Parathyroid adenoma (tissue), 2 donors: ENCODE data around the gene NLE1.

Experiments
- H2AFZ ChIP-seq: fragments of 300-600 bp; sonication (generic); one replicate; pipeline ENCODE4 v1.7.0; 2017; ENCODE audit warnings: antibody characterized with exemption, mild to moderate bottlenecking
- H3K27ac ChIP-seq: fragments of 300-600 bp; sonication (generic); one replicate; pipeline ENCODE4 v1.7.0; 2017
- H3K27me3 ChIP-seq: fragments of 300-600 bp; sonication (generic); one replicate; pipeline ENCODE4 v1.7.0; 2017; ENCODE audit warnings: low read length; ENCODE audit not compliant: control insufficient read depth, insufficient read depth
- H3K36me3 ChIP-seq: fragments of 300-600 bp; sonication (generic); one replicate; pipeline ENCODE4 v1.7.0; 2017; ENCODE audit warnings: low read length; ENCODE audit not compliant: control insufficient read depth, insufficient read depth
- H3K4me1 ChIP-seq: fragments of 300-600 bp; sonication (generic); one replicate; pipeline ENCODE4 v1.7.0; 2017; ENCODE audit warnings: control low read depth
- H3K4me2 ChIP-seq: fragments of 300-600 bp; sonication (generic); one replicate; pipeline ENCODE4 v1.7.0; 2017; ENCODE audit warnings: low read length
- H3K4me3 ChIP-seq: fragments of 300-600 bp; sonication (generic); one replicate; pipeline ENCODE4 v1.7.0; 2017; ENCODE audit warnings: low read depth, low read length
- H3K79me2 ChIP-seq: fragments of 300-600 bp; sonication (generic); one replicate; pipeline ENCODE4 v1.7.0; 2017; ENCODE audit warnings: control low read depth
- H3K9ac ChIP-seq: fragments of 300-600 bp; sonication (generic); one replicate; pipeline ENCODE4 v1.7.0; 2017; ENCODE audit warnings: mild to moderate bottlenecking
- H3K9me3 ChIP-seq: fragments of 300-600 bp; sonication (generic); one replicate; pipeline ENCODE4 v1.7.0; 2017; ENCODE audit warnings: low read length; ENCODE audit not compliant: control insufficient read depth
- TF ChIP-seq, protein P1 (sequence below): fragments of 300-600 bp; sonication (generic); IDR thresholded peaks from one replicate; pipeline ENCODE4 v1.7.0; 2017; ENCODE audit warnings: antibody characterized with exemption, mild to moderate bottlenecking
- donor health status: primary hyperparathyroidism.

NLE1 gene

DNA sequence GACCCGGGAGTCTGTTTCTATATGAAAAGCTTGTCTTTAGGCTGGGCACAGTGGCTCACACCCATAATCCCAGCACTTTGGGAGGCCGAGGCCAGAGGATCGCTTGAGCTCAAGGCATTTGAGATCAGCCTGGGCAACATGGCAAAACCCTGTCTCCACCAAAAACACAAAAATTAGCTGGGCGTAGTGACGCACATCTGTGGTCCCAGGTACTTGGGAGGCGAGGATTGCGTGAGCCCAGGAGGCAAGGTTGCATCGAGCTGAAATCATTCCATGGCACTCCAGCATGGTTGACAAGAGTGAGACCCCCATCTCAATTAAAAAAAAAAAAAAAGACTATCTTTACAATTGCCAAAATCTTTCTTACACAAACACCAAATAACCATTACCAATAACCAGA lies 55.9 kb downstream of the NLE1 start:
- no peak overlapping the region for H3K9ac ChIP-seq
- H3K27ac ChIP-seq = no peak overlapping the region
- H3K9me3 ChIP-seq = no peaks in the 10 kb centered on the region
- no peaks in the 10 kb centered on the region for H3K36me3 ChIP-seq
- H3K27me3 ChIP-seq = no peaks in the 10 kb centered on the region
- no peak overlapping the region for H2AFZ ChIP-seq
- no peak overlapping the region for H3K4me2 ChIP-seq
- H3K4me3 ChIP-seq = no peak overlapping the region
- TF ChIP-seq, protein P1, sequence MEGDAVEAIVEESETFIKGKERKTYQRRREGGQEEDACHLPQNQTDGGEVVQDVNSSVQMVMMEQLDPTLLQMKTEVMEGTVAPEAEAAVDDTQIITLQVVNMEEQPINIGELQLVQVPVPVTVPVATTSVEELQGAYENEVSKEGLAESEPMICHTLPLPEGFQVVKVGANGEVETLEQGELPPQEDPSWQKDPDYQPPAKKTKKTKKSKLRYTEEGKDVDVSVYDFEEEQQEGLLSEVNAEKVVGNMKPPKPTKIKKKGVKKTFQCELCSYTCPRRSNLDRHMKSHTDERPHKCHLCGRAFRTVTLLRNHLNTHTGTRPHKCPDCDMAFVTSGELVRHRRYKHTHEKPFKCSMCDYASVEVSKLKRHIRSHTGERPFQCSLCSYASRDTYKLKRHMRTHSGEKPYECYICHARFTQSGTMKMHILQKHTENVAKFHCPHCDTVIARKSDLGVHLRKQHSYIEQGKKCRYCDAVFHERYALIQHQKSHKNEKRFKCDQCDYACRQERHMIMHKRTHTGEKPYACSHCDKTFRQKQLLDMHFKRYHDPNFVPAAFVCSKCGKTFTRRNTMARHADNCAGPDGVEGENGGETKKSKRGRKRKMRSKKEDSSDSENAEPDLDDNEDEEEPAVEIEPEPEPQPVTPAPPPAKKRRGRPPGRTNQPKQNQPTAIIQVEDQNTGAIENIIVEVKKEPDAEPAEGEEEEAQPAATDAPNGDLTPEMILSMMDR = no peak
- H3K79me2 ChIP-seq = peaks cover 21% of the 10 kb centered on the region
- H3K4me1 ChIP-seq = peaks cover 7% of the 10 kb centered on the region

DNA sequence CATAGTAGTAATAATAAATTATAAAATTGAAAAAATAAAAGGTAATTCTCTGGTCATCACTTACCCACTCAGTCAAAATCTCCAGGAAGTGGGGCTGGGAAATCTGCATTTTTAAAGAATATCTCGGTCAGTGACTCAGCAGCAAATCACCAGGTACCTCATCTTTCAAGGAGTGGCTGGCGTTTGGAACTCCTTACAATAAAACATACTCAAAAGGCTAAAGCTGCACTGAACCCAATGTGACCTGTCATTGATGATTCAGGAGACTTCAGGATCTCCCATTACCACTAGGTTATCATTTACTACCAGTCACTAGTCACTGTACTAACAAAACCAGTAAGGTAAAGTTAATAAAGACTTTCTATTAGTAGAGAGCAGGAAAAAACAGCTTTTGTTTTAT lies 57.1 kb downstream of the NLE1 start:
- H3K36me3 ChIP-seq = no peaks in the 10 kb centered on the region
- no peak overlapping the region for H3K9ac ChIP-seq
- TF ChIP-seq, protein P1 = no peak
- H3K79me2 ChIP-seq = peaks cover 23% of the 10 kb centered on the region
- no peak overlapping the region for H3K4me3 ChIP-seq
- H3K4me2 ChIP-seq = no peak overlapping the region
- H3K27me3 ChIP-seq = no peaks in the 10 kb centered on the region
- no peak overlapping the region for H2AFZ ChIP-seq
- H3K9me3 ChIP-seq = no peaks in the 10 kb centered on the region
- no peak overlapping the region for H3K27ac ChIP-seq
- peaks cover 7% of the 10 kb centered on the region for H3K4me1 ChIP-seq

DNA sequence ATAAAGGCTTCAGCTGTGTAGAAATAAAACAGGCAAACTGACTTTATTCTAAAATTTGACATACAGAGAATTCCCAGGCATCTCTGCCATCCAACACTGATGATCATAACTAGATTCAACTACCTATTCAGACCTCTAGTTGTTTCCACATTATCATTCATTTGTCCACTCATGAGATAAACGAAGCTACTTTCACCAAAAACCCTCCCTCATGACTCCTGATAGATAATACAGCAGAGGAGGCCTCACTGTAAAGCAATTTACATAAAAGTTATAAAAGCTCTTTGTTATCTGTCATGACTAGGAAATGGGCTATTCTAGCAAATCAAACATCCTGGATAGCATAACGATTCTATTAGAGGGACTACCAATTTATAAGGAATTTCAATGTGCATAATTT lies 59.0 kb downstream of the NLE1 start:
- H3K9ac ChIP-seq = no peak overlapping the region

DNA sequence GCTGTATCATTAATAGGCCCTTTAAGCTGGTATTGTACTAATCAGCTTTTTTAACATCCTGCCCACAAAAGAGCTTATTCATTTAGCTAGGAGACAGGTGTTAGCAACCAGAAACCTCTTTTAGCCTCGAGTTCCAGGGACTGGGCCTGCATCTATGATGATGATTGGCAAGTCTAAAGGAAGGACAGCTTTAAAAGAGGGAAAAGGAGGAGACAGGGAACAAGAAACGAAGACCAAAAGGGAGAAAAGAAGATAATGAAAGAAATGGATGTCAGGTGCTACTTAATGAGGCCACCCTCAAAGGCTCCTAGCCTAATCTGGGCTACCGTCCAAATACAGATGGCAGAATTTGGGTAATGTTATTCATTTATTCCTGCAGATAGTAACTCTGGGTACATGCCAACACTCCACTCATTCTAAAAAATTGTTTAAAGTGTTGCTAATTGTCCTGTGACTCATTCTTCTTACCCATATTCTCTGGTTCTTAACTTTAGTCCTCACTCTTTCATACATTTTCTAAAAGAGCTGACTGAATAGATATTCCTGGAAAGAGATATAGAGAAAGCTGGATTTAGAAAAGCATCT lies 59.9 kb downstream of the NLE1 start:
- no peak overlapping the region for H3K4me2 ChIP-seq
- TF ChIP-seq, protein P1 = no peak
- H3K9ac ChIP-seq = no peak overlapping the region
- no peaks in the 10 kb centered on the region for H3K27me3 ChIP-seq
- H3K9me3 ChIP-seq = no peaks in the 10 kb centered on the region
- no peak overlapping the region for H3K4me3 ChIP-seq
- peaks cover 45% of the 10 kb centered on the region for H3K79me2 ChIP-seq
- no peaks in the 10 kb centered on the region for H3K36me3 ChIP-seq
- no peak overlapping the region for H3K27ac ChIP-seq
- H3K4me1 ChIP-seq = peaks cover under 1% of the 10 kb centered on the region
- H2AFZ ChIP-seq = no peak overlapping the region

More for the DNA sequence above, 59.0 kb downstream of the NLE1 start:
- H3K27me3 ChIP-seq = no peaks in the 10 kb centered on the region
- TF ChIP-seq, protein P1 = no peak
- H3K36me3 ChIP-seq = no peaks in the 10 kb centered on the region
- peaks cover 37% of the 10 kb centered on the region for H3K79me2 ChIP-seq
- no peak overlapping the region for H2AFZ ChIP-seq
- no peak overlapping the region for H3K4me2 ChIP-seq
- H3K27ac ChIP-seq = no peak overlapping the region
- H3K4me3 ChIP-seq = no peak overlapping the region
- no peaks in the 10 kb centered on the region for H3K9me3 ChIP-seq
- H3K4me1 ChIP-seq = peaks cover 7% of the 10 kb centered on the region

DNA sequence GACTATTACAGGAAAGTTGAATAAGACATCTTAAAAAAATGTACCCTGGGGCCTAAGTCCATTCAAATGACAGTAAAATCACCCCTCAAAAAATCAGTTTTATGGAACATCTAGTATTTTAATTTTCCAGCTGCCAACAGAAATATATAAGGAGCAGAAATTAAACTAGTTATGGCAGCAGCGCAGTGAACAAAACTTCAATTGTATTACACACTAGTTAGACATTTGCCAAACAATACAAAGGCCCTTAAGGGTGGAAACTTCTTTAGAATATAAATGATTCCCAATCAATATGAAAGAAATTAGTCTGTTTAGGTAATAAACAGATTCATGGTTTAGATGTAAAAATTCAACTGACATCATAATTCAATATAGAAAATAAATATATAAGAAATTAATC lies 60.5 kb downstream of the NLE1 start:
- H3K9ac ChIP-seq = no peak overlapping the region

More for the DNA sequence above, 60.5 kb downstream of the NLE1 start:
- H3K9me3 ChIP-seq = no peaks in the 10 kb centered on the region
- H3K4me1 ChIP-seq = no peaks in the 10 kb centered on the region
- H3K79me2 ChIP-seq = peaks cover 46% of the 10 kb centered on the region
- H3K27ac ChIP-seq = no peak overlapping the region
- no peak overlapping the region for H3K4me2 ChIP-seq
- no peak overlapping the region for H2AFZ ChIP-seq
- no peaks in the 10 kb centered on the region for H3K27me3 ChIP-seq
- H3K4me3 ChIP-seq = no peak overlapping the region
- TF ChIP-seq, protein P1 = no peak
- H3K36me3 ChIP-seq = no peaks in the 10 kb centered on the region
